GM12891 (cell line): ENCODE measurements around the gene UVSSA.

Experiments used
- DNase-seq: peaks from one replicate; pipeline ENCODE4 v3.0.0; 2011; ENCODE audit warnings: low spot score; ENCODE audit not compliant: insufficient read length
- FAIRE-seq: peaks from 2 replicates; lab custom pipeline; 2011; peaks lifted over from hg19 to GRCh38; lab: Jason Lieb, UNC
- PAX5 ChIP-seq: IDR thresholded peaks from 2 replicates; pipeline ENCODE4 v1.6.1; 2011; ENCODE audit warnings: low read length, moderate library complexity, mild to moderate bottlenecking; ENCODE audit not compliant: insufficient read depth, severe bottlenecking
- POLR2A ChIP-seq: IDR thresholded peaks from 2 replicates; pipeline ENCODE4 v1.6.1; 2011; ENCODE audit warnings: low read depth, low read length, control low read depth
- POLR2AphosphoS5 ChIP-seq: IDR thresholded peaks from 2 replicates; pipeline ENCODE4 v1.6.1; 2011; ENCODE audit warnings: low read depth, low read length, control low read depth
- POU2F2 ChIP-seq: IDR thresholded peaks from 2 replicates; pipeline ENCODE4 v1.6.1; 2011; ENCODE audit warnings: low read depth, mild to moderate bottlenecking, control low read depth, low read length, moderate library complexity
- SPI1 ChIP-seq: IDR thresholded peaks from 2 replicates; pipeline ENCODE4 v1.6.1; 2011; ENCODE audit warnings: low read depth, low read length, control low read depth
- TAF1 ChIP-seq: IDR thresholded peaks from 2 replicates; pipeline ENCODE4 v1.6.1; 2011; ENCODE audit warnings: low read depth, low read length, control low read depth

Gene UVSSA

DNA sequence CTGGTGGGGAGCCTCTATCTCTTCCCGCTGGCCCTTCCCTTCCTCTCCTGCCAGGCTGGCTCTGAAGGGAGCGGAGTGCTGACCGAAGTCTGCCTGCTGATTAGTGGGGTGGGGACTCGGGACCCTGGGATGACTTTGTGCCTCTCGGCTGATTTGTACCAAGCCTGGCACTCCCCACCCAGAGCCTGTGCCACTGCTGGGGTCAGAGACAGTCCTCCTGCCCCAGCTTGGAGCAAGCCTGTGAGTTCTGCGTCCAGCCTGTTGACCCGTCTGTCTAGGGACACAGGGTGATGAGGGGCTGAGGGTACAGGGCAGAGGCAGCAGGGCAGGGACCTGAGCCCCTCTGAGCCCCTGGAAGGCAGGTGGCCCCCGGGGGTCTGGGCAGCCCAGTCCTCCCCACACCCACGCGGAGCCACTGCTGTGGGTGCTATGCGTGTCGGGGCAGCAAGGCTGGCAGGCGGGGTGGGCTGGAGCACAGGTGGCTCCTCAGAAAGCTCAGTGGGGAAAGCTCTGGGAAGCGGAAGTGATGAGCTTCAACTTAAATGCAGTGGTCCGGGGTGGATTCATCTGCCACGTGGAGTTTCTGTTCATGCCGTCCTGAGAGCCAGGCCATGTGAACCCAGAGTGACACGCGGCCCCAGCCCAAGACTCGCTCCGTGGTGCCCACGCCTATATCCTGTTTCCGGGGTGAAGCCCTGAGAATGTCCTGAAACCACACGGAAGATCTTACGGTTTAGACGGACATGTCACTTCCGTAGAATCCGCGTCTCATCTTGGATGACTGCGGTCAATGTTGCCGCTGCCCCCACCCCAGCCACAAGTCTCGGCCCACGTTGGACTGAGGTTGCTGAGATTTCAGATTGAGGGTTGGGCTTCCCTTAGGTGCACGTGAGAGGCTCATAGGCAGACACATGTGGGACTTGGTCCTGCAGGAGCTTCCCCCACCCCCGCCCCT, 21.1 kb upstream of the UVSSA start:
- TF ChIP-seq POLR2A (no peak), SPI1 (no peak), PAX5 (no peak), TAF1 (no peak), POLR2AphosphoS5 (no peak), POU2F2 (no peak)
- FAIRE-seq (no peak), DNase-seq (no peak)

DNA sequence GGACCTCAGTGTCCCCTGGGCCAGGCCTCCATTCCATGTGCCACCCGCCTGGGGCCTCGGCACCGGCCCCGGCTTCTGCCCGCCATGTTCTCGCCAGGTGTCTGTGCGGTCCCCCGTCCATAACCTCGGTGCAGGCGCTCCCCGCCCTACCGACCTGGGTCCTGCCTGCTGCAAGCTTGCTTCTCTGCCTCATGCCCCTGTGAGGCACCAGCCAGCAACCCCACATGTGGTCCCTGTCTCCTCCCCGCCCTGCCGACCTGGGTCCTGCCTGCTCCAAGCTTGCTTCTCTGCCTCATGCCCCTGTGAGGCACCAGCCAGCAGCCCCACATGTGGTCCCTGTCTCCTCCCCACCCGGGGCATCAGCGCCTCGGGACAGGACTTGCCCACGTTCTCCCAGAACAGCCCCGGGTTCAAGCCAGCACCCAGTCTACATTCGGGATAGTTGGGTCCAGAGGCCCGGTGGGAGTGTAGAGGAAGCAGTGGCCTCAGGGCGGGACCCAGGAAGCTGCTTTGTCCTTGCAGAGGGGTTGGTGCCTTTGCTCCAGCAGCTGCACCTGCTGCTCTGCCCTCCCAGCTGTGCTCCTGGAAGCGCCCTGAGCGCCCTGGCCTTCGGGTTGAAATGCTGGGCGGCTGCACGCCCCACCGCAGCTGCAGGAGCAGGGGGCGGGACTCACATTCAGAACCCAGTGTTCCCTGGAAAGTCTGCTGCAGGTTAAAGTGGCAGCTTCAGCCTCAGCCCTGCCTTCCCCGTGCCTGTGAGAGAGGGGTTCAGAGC, 20.1 kb upstream of the UVSSA start:
- FAIRE-seq = no peak
- no peak for DNase-seq

DNA sequence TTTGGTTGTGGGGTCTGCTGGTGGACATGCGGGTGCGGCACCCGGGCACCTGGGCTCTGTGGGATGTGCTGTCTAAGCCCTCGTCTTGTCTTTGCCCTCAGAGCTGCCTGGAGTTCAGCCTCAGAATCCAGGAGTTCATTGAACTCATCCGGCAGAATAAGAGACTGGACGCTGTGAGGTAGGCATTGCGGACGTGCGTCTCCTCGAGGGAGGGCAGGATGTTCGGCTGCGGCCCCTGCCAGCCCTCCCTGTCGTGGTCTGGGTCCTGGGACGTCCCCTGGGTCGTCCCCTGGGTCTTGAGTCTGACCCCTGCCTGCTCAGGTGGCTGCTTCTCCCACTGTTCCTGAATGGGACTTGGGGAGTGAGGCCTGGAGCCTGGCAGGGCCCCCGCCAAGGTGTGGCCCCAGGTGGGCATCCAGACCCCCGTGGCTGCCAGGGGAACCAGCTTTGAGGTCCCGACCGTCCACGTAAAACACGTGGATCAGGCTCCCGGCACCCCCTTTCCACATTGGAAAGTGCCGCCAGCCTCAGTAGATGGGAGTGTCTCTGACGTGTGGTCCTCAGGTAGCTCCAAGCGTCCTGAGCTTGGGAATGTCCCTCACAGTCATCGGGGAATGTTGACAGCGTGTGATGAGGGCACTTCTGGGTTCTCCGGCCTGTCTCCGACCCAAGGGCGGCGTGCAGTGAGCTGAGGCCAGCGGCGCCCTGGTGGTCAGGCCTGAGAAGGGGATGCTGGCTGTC, 19.3 kb upstream of the UVSSA start:
- no peak for TF ChIP-seq TAF1
- TF ChIP-seq SPI1 = no peak
- TF ChIP-seq POLR2A = no peak
- TF ChIP-seq POLR2AphosphoS5 = no peak
- TF ChIP-seq PAX5 = no peak
- TF ChIP-seq POU2F2 = no peak
- FAIRE-seq (no peak), DNase-seq (no peak)

More for the DNA sequence above, 20.1 kb upstream of the UVSSA start:
- no peak for TF ChIP-seq PAX5

DNA sequence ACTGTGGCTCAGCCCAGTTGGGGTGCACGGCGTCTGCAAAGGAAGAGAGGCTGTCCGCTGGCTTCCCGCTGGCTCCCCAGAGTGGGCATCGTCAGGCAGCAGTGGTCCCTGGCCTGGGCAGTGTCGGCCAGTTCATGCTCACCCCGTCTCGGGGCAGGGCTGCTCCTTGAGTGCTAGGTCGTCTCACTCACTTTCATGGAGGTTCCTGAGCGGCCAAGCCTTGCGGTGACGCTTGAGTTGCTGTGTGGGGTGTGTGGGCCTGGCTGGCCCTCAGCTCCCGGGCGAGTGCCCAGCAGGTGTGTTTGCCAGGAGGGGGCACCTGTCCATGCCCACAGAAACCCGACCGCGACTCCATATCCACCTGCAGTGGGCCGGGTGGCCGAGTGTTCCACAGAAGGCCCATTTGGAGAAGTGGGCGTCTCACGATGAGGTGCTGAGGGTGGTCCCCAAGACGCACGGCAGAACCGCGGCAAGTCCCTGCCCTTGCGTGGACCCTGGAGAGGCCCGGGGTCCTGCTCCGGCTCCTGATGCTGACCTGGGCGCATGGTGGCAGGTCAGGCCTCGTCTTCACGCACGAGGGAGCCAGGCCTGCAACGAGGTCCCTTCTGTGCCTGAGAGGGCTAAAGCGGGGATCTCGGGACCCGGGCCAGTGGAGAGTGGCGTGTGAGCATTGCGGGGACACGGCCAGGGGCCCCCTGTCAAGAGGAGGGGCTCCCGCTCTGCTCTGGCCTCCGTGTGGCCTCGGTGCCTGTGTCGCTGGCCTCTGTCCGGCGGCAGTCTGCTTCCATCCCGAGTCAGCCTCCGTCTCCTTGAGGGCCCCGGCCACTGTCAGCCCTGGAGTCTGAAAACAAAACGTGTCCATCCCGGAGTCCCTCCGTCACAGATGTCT, 18.5 kb upstream of the UVSSA start:
- no peak for DNase-seq
- TF ChIP-seq TAF1 = no peak
- TF ChIP-seq POLR2A = no peak
- no peak for TF ChIP-seq POU2F2
- no peak for TF ChIP-seq PAX5
- no peak for TF ChIP-seq POLR2AphosphoS5
- no peak for TF ChIP-seq SPI1
- FAIRE-seq = no peak

DNA sequence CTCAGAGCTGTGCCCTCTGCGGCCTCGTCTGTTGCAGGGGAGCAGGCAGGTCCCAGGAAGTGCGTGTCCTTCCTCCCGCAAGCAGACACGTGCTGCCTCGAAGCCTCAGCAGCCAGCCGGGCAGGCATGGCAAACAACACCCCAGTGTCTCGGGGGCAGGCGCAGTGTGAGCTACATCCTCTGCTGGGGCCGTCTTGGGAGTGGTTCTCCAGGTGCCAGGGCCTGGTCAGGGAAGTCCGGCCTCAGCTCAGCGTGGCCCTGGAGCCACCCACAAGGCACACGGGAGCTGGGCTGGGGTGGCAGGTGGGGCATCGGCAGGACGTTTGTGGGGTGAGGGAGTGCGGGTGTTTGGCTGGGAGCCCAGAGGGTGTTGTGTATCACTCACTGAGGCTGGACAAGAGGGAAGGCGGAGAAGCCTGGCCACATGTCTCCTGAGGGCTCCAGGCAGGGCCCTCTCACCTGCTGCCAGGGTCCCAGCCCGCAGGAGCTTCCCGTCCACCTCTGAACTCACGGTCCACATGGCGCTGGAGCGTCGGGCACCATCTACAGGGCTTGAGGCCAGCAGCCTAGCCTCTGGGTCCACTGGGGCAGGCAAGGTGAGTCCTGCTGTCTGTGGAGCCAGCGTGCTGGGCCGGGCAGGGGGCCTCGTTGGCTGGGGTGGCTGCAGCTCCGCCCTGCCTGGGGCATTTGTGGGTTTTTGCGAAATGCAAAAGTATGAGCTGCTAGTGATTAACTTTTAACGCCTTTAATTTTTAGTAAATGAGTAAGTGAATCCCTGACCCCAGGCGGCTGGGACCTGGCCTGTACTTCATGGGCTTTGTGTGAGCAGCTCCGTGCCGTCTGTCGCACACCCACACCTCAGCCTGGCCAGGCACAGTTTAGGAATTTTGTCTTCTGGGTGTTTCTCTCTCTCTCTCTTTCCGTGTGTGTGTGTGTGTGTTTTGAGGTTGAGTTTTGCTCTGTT, 17.3 kb upstream of the UVSSA start:
- no peak for DNase-seq
- TF ChIP-seq PAX5 (no peak), SPI1 (no peak), POU2F2 (no peak), POLR2AphosphoS5 (no peak), POLR2A (no peak), TAF1 (no peak)
- FAIRE-seq = no peak

DNA sequence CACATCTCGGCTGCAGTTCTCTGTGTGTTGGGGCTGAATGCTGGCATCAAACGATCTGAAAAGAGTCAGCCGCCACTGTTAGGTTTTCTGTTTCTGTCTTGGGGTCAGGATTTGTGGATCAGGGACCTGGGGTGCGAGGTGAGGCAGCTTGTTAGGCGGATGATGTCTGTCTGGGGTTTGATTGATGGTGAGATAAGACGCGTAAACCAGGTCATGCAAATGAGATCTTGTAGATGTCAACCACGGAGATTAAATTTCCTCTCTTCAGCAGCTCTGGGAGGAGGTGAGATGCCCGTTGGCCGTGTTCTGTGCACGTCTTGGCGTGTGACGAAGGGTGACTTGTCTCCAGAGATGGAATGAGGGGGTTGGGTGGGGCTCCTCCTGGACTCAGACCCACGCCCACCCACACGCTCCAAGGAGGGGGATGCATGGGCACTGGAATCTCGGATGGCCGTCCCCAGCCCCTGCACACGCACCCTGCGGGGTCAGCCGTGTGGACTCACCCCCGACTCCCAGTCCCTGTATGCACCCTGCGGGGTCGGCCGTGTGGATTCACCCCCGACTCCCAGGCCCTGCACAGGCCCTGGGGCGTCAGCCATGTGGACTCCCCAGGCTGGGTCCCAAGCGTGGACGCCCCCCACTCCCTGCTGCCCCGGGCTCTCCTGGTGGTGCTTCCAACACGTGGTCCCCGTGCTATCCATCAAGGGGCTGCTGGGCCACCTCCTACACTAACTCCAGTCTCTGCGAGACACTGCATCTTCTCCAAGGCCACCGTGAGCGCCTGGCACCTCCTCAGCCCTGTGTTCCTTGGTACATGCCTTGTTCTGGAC, 16.0 kb upstream of the UVSSA start:
- DNase-seq (no peak), FAIRE-seq (no peak)
- TF ChIP-seq POLR2A = no peak
- TF ChIP-seq POLR2AphosphoS5 = no peak
- TF ChIP-seq PAX5 = no peak
- no peak for TF ChIP-seq POU2F2
- no peak for TF ChIP-seq TAF1
- TF ChIP-seq SPI1 = no peak

DNA sequence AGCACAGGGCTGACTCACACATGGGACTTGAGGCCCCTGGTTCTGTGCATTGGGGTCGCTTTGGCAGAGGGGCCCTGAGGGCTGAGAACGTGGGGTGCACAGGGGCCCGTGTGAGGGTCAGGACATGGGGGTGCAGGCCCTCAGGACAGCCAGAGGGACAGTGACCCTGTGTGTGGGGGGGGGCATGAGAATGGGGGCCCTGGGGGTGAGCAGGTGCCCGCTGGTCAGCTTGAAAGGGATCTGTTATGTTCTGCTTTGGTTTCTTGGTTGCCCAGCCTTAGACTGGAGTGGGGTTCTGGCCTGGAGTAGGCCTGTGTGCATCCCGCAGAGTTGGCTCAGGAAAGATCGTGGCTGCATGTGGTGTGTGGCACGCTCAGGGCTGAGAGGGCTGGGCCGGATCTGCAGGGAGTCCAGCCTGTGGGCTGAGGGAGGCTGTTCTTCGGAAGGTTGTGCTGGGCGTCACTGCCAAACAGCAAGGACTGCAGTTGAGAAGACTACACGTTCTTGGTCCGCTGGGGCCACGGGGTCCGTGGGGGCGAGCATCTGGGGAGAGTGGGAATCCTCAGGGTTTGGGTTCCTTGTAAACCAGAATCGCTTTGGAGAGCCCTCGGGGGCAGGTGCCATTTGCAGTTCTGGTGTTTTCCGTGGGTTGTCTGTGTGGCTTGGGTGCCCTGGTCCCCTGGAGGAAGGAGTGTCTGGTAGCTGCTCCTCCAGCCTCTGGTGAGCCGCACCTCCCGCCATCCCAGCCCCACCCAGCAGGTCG, 15.2 kb upstream of the UVSSA start:
- no peak for DNase-seq
- no peak for FAIRE-seq
- no peak for TF ChIP-seq PAX5
- TF ChIP-seq POU2F2 = no peak
- TF ChIP-seq TAF1 = no peak
- no peak for TF ChIP-seq POLR2A
- no peak for TF ChIP-seq SPI1
- TF ChIP-seq POLR2AphosphoS5 = no peak
